T-helper 2 cell treated with Interferon-gamma antibody and Interleukin-4, amounts not matched to agents 5 μg/mL and 100 μg/mL, for 36 hours (primary cell): ENCODE data around the gene PIAS2.
A peak's percentile ranks its signal among the peaks of the same experiment; 100 is the strongest.

Source experiments
- DNase-seq: peaks from one replicate; pipeline ENCODE4 v3.0.0; 2021; ENCODE audit warnings: low spot score
- H3K27ac Mint-ChIP-seq: one replicate; pipeline ENCODE4 v1.8.0; 2021; ENCODE audit warnings: mild to moderate bottlenecking, mixed read lengths
- H3K27me3 Mint-ChIP-seq: one replicate; pipeline ENCODE4 v1.8.0; 2021; ENCODE audit warnings: low read depth, mixed read lengths
- H3K36me3 Mint-ChIP-seq: one replicate; pipeline ENCODE4 v1.8.0; 2021; ENCODE audit warnings: low read depth, mixed read lengths
- H3K4me1 Mint-ChIP-seq: one replicate; pipeline ENCODE4 v1.8.0; 2021; ENCODE audit warnings: low read depth, mixed read lengths
- H3K4me3 Mint-ChIP-seq: one replicate; pipeline ENCODE4 v1.8.0; 2022; ENCODE audit warnings: mild to moderate bottlenecking, moderate library complexity, mixed read lengths
- H3K9me3 Mint-ChIP-seq: one replicate; pipeline ENCODE4 v1.8.0; 2021; ENCODE audit warnings: mixed read lengths

Gene PIAS2

DNA sequence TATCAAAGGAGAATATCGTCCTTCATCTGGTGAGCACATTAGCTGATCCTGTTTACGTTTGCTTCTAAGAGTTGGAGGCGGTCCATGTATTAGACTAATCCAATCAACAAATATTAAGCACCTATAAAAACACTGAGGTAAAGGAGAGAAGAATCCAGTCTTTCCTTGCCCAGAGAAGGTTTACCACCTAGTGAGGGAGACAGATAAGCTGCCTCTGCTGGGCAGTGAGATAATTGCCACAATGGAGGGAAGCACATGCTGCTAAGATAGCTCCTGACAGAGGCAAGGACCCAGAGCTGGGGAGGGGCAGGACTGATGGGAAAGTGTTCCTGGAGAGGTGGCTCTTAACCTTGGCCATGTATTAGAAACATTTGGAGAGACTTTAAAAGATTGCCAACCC is 123.7 kb downstream of the PIAS2 start:
- no peak for DNase-seq
- Mint-ChIP-seq H3K36me3 (no peaks in the 10 kb centered on the region), H3K4me3 (no peak overlapping the region), H3K27ac (no peak overlapping the region), H3K9me3 (no peaks in the 10 kb centered on the region), H3K27me3 (peaks cover 2% of the 10 kb centered on the region), H3K4me1 (no peaks in the 10 kb centered on the region)

DNA sequence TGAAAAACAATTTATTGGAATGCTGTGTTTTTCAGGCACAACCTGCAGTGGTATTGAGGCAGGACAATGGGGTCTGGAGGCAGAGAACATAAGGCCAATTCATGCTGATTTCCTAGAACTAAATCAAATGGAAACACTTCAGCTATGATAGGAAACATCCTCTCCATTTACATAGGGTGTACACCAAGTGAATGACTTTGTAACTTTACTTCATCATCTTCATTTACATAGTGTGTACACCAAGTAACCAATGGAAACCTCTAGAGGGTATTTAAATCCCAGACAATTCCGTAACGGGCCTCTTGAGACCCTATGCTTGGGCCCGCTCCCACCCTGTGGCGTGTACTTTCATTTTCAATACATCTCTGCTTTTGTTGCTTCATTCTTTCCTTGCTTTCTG is 128.2 kb downstream of the PIAS2 start:
- Mint-ChIP-seq H3K27ac (no peak overlapping the region), H3K36me3 (no peaks in the 10 kb centered on the region), H3K4me1 (no peaks in the 10 kb centered on the region), H3K27me3 (no peaks in the 10 kb centered on the region), H3K4me3 (no peak overlapping the region), H3K9me3 (peaks cover 3% of the 10 kb centered on the region)
- DNase-seq = no peak

DNA sequence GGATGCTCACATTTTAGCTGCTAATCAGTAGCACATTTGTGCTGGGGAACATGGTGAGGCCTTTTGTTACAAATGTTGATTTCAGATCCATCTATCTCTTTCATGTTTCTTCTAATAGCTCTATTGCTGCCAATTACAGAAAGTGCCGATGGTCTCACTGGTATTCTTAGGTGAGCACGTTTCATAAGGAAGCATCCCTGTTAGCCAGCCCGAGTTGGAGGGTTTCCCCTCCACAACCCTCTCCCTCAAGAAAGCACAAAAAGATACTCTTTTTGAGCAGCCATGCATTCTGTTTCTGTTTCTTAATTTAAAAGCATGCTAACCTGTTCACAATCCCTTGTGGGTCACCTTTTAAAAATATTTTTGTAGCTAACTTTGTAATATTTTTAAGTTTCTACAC is 129.6 kb downstream of the PIAS2 start:
- H3K4me1 Mint-ChIP-seq = no peaks in the 10 kb centered on the region
- H3K27ac Mint-ChIP-seq = no peak overlapping the region
- peaks cover 3% of the 10 kb centered on the region for H3K9me3 Mint-ChIP-seq
- no peaks in the 10 kb centered on the region for H3K27me3 Mint-ChIP-seq
- DNase-seq = no peak
- H3K36me3 Mint-ChIP-seq = no peaks in the 10 kb centered on the region
- H3K4me3 Mint-ChIP-seq = no peak overlapping the region

DNA sequence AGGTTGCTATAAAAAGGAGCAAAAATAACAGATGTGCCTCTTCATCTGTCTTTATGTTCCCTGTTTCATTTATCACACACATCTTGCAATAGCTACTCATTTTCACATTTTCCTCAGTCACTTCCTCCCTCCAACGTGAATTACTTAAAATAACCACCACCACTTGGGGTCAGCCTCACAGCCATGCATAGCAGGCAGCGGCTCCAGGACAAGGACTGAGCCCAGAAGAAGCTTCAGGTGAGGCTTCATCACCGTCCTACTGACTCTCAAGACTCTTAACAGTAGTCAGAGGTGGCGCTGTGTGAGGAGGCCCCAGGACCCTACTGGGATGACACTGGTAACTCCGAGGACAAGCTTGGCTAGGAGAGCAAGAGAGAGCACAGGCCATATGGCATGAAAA is 144.9 kb downstream of the PIAS2 start:
- Mint-ChIP-seq H3K27ac (no peak overlapping the region), H3K4me1 (peaks cover 2% of the 10 kb centered on the region), H3K4me3 (no peak overlapping the region), H3K36me3 (no peaks in the 10 kb centered on the region), H3K27me3 (no peaks in the 10 kb centered on the region), H3K9me3 (no peaks in the 10 kb centered on the region)
- no peak for DNase-seq

DNA sequence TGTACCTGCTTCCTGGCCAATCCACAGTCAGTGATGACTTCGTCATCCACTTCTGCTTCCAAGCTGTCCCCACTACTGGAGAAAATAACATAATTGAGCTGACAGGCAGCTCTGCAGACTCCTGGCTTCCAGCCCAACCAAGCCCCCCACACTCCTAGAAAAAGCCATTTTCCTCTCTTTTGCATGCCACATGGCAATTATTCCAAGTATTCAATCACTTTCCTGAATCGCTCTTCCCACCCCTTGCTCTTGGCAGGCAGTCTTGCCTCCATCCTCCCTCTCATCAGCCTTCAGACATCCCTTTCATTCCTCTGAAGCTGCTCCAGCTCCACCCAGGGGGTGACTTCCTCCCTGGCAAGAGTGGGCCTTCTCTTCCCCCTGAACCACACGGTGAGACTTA is 146.2 kb downstream of the PIAS2 start:
- no peaks in the 10 kb centered on the region for H3K9me3 Mint-ChIP-seq
- H3K36me3 Mint-ChIP-seq = no peaks in the 10 kb centered on the region
- no peak overlapping the region for H3K27ac Mint-ChIP-seq
- DNase-seq = no peak
- H3K4me1 Mint-ChIP-seq = peaks cover 4% of the 10 kb centered on the region
- H3K4me3 Mint-ChIP-seq = no peak overlapping the region
- H3K27me3 Mint-ChIP-seq = peaks cover 6% of the 10 kb centered on the region

DNA sequence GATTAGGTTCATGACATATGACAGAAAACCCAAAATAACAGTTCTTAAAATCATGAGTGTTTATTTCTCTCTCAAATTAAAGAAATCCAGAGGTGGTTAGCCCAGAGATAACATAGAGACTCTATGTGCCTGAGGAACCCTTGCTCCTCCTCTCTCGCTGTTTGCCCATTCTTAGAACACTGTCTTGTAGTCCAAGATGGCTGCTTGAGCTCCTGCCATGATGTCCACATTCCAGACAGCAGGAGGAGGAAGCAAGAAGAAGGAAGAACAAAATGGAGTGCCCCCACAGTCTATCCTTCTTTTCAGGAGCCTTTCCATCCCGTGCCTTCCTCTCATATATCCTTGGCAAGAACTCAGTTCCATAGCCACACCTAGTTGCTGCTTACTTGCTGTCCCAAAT is 146.6 kb downstream of the PIAS2 start:
- Mint-ChIP-seq H3K27ac (no peak overlapping the region), H3K36me3 (no peaks in the 10 kb centered on the region), H3K27me3 (peaks cover 6% of the 10 kb centered on the region), H3K4me1 (peaks cover 4% of the 10 kb centered on the region), H3K4me3 (no peak overlapping the region), H3K9me3 (no peaks in the 10 kb centered on the region)
- DNase-seq = no peak

DNA sequence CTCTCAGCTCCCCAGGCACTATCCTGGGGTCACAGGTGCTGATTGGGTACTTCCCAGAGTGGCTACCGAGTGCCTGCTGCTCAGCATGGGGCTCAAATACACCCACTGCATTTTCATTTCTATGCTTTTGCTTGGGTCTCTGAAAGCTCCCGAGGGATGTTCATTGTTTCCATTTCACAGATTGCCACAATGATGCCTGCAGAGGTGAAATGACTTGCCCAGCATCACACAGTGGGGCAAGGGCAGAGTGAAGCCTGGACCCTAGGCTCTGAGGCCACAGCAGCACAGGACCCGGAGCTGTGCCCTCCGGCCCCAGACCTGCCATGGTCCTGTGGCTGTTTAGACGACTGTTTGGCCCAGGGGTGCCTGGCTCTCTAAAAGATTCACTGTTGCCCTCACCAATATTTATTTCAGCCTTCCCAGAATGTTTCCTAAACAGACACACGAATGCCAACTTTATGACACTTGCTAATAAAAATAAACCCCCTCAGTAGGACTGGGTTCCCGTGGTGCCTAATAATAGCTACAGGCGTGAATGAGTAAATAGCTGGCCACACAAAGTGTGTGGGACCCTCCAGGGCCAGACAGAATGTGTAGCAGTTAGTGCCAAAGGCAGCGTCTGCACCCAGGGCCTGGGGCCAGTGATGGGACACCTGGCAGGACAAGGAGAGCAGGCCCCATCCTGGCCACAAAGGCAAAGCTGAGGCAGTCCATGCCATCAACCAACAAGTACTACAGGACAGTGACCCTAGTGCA is 149.0 kb downstream of the PIAS2 start:
- no peak overlapping the region for H3K4me3 Mint-ChIP-seq
- H3K36me3 Mint-ChIP-seq = no peaks in the 10 kb centered on the region
- H3K9me3 Mint-ChIP-seq = no peaks in the 10 kb centered on the region
- no peak for DNase-seq
- peaks cover 4% of the 10 kb centered on the region for H3K4me1 Mint-ChIP-seq
- no peak overlapping the region for H3K27ac Mint-ChIP-seq
- H3K27me3 Mint-ChIP-seq = peaks cover 20% of the 10 kb centered on the region

DNA sequence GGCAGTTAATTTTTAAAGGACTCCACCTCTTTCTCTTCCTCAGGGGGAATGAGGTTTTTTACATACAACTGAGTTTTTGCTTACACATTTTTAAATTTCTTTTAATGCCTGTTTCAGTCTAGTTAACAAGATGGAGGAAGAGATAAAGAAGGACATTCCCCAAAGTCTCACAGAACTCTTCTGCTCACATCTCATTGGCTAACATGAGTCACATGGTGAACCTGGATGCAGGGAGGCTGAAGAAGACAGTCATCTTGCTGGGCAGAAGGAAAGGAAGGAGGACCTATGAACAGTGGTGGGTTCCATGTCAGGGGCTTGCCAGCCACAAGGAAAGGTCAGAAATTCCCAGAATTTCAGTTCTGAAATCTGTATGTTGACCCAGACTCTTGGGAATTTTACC is 150.1 kb downstream of the PIAS2 start:
- no peaks in the 10 kb centered on the region for H3K36me3 Mint-ChIP-seq
- no peak for DNase-seq
- H3K27ac Mint-ChIP-seq = no peak overlapping the region
- peaks cover 29% of the 10 kb centered on the region for H3K27me3 Mint-ChIP-seq
- H3K9me3 Mint-ChIP-seq = no peaks in the 10 kb centered on the region
- no peak overlapping the region for H3K4me3 Mint-ChIP-seq
- H3K4me1 Mint-ChIP-seq = peaks cover 4% of the 10 kb centered on the region

DNA sequence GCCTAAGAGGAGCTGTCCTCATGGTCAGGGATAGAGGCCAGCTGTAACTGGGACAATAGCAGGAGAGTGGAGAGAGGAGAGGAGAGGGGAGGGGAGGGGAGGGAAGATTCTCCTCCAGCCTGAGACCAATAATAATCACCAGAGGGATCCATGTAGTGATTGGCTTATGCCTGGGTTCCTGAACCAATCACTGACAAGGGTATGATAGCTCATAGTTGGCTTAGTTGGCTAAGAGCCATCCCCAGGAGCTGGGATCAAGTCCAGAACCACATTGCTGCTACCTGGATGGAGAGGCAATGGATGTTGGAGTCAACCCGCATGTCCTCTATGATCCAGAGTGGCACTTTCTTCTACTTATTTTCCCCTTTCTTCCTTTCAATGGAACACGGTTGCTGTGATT is 152.7 kb downstream of the PIAS2 start:
- Mint-ChIP-seq H3K4me1 (peaks cover 2% of the 10 kb centered on the region), H3K36me3 (no peaks in the 10 kb centered on the region), H3K4me3 (no peak overlapping the region), H3K27ac (no peak overlapping the region), H3K9me3 (no peaks in the 10 kb centered on the region), H3K27me3 (peaks cover 50% of the 10 kb centered on the region)
- DNase-seq = no peak

DNA sequence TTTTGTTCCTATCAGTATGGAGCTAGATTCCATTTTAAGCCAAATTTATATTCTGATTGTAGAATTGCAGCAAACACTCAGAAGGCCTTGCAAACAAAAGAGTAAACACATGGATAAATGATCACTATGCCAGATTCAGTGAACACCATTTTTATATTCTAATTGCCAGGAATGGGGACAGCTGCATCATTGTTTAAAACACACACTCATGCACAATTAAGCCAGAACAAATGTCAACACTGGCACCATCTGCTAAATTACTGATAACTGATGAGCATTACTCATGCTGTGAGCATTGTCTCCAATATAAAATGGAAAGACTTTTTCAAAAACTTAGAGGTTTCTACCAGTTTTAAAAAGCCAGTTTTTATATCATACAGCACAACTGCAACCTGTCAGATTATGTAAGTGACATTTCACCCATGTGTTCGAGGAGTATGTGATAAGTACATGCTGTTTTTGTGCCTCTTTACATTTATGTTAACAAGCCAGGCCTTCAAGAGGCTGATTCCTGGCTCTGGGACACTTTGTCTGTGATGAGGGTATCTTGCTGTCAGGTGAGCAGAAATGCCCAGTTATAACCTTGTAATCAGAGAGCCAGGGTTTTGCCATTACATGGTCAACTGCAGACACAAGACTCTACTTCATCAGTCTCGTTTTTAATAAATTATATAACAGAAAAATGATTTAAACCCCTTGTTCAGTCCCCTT is 156.1 kb downstream of the PIAS2 start:
- Mint-ChIP-seq H3K9me3 (no peaks in the 10 kb centered on the region), H3K27me3 (peaks cover 67% of the 10 kb centered on the region)

DNA sequence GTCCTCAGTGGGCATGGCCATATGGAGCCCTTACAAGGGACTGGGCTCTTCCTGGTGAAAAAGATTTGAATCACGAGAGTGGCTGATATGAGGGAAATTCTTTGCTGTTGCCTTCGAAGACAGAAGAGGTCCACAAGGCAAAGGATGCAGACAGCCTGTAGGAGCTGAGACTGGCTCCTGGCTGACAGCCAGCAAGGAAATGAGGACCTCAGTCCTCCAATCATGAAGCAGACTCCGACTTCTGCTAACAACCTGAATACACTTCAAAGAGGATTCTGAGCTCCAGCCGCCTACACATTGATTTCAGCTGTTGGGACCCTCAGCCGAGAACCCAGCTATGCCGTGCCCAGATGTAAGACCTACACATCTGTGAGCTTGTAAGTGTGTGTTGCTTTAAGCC is 157.4 kb downstream of the PIAS2 start:
- Mint-ChIP-seq H3K27me3 (peaks cover 72% of the 10 kb centered on the region), H3K9me3 (no peaks in the 10 kb centered on the region), H3K27ac (no peak overlapping the region), H3K36me3 (no peaks in the 10 kb centered on the region), H3K4me1 (peaks cover 10% of the 10 kb centered on the region), H3K4me3 (no peak overlapping the region)
- DNase-seq = no peak

More for the DNA sequence above, 156.1 kb downstream of the PIAS2 start:
- Mint-ChIP-seq H3K36me3 (no peaks in the 10 kb centered on the region), H3K4me3 (no peak overlapping the region), H3K4me1 (no peaks in the 10 kb centered on the region), H3K27ac (no peak overlapping the region)
- DNase-seq = no peak

DNA sequence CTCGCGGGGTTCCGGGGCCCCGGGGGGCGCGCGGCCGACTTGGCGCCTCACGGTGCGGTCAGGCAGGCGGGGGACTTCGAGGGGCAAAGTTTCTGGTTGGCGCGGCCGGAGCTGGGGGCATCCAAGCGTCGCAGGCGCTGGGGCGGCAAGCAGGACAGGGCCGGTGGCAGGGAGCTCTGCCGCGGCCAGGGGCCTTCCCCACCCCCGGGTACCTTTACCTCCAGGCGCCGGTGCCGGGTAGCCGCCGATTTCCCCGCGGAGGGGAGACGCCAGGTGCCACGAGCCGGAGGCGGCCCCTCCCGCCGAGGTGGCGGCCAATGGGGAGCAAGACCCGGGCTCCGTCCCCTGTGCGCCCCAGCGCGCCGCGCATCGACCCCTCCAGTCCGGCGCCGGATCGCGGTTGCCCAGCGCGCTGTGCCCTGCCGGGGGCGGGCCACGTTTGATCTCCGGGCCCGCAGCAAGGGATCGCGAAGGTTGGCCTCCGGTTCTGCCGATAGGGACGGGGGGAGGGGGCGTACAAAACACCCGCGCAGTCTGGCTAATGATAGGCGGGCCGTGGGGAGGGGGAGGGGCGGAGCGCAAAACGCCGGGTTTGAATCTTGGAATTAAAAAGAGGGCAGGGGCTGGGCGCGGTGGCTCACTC is 160.6 kb downstream of the PIAS2 start, which contains the start of gene ST8SIA5:
TSS of gene ST8SIA5 (minus strand) at position 495 of the 643 bp plus-strand sequence. CDS start 545 bp downstream, outside the sequence.
- peak within 1 kb of the TSS; percentile 68 for H3K4me3 Mint-ChIP-seq
- peaks cover 20% of the 10 kb centered on the region for H3K4me1 Mint-ChIP-seq
- peaks cover 74% of the 10 kb centered on the region for H3K27me3 Mint-ChIP-seq
- DNase-seq = no peak
- H3K36me3 Mint-ChIP-seq = peaks cover 1% of the 10 kb centered on the region
- no peaks in the 10 kb centered on the region for H3K9me3 Mint-ChIP-seq
- no peak within 1 kb of the TSS for H3K27ac Mint-ChIP-seq

DNA sequence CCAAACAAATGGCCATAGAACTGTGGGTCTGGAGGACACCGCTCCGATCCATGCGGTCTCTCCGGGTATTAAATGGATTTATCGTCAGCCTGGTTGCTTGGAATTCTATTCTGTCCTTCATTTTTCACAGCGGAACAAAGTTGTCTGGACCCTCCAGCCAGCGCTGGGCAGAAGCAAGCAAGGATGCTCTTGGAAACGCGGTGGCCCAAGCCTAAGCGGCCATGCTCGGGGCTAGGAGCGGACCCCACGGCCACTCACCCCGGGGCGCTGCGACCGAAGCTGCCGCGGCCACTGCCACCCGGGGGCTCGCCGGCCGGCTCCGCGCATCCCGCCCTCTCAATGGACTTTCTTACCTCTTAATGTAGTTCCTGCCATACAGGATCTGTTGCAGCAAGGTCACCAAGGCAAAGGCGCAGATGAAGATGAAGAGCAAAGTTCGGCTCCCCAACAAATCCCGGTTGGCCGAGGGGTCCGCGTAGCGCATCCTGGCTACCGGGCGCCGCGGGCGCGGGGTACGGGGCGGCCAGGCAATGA is 161.2 kb downstream of the PIAS2 start:
- Mint-ChIP-seq H3K4me1 (peaks cover 20% of the 10 kb centered on the region), H3K36me3 (peaks cover 1% of the 10 kb centered on the region), H3K27ac (no peak overlapping the region), H3K4me3 (peak overlapping the region; percentile 52), H3K27me3 (peaks cover 71% of the 10 kb centered on the region), H3K9me3 (no peaks in the 10 kb centered on the region)
- DNase-seq = no peak
